Superior temporal gyrus (tissue), 1 donor: ENCODE data around the gene RTN4.
"Not testable (repeated sequence)": the region's sequence is repeated elsewhere in the genome, so short reads cannot be mapped to it uniquely, and the experiment has no call there.

Experiments
- DNase-seq: peaks from one replicate; pipeline ENCODE4 v3.0.0-alpha.2; 2016; ENCODE audit errors: extremely low spot score

Gene RTN4

DNA sequence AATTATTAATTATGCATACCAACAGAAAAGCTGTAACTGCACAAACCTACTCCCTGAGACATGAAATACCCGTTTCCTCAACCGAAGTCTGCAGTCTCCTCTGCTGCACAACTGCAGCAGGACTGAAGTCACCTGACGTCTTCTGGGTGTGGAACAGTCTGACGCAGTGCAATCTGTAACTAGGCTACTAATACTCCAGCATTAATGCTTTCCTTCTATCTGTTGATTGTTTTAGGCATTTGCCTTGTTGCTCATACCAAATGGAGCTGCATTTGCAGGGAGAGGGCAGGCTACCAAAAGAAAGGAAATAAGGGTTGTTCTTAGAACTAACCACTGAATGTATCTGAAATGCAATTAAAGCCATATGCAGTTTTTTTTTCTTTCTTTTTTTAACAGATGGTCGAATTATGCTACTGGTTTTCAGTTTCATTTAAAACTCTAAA lies 40.1 kb downstream of the RTN4 start:
- DNase-seq: peak; percentile 80

DNA sequence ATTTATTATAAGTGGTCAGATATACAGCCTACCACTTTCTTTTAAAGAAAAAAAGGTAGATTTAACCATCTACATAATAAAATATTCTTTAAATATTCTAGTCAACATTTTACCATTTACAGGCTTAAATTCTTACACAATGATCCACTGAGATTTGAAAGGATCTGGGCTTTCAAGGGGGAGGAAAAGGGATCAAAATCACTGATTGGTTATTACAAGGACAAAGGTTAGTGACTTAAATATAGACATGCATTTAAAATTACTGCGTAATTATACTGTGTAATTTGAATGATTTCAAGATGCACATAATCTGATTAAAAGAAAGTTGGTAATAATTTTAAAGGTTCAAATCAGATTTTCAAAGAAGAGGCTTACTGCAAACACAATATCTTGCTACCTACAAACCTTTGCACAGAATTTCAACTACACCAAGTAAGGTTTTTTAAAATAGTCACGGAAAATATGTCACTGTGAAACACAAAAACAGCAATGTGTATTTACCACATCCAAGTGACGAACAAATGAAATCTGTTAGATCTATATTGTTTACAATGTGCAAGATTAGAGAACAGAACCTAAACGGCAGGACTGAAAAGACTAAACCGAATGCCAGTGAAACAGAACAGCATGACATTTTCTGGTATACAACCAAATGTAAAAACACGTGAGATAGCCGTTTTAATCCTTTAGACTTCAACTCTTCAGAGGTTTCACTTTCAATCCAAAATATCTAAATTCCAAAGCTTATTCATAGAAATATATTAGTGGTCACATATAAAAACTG lies 40.8 kb downstream of the RTN4 start:
- DNase-seq: peak; percentile 62

DNA sequence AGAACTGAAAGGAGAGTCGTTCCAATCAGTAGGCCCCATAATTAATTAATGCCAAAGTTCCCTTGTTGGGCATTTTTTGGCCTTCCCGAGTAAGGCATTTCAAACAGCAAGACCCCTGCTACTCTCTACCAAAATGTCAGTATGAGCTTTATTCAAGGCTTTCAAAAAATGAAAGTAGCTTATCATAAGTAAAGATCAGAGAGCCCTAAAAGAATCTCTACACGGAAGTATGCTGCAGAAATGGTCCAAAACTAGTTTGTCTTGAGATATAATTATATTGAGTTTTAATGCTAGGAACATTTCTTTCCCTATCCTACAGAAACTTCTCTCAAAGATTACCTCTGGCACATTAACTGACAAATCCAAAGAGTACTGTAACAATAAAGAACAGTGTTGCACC lies 43.9 kb downstream of the RTN4 start:
- no peak for DNase-seq

DNA sequence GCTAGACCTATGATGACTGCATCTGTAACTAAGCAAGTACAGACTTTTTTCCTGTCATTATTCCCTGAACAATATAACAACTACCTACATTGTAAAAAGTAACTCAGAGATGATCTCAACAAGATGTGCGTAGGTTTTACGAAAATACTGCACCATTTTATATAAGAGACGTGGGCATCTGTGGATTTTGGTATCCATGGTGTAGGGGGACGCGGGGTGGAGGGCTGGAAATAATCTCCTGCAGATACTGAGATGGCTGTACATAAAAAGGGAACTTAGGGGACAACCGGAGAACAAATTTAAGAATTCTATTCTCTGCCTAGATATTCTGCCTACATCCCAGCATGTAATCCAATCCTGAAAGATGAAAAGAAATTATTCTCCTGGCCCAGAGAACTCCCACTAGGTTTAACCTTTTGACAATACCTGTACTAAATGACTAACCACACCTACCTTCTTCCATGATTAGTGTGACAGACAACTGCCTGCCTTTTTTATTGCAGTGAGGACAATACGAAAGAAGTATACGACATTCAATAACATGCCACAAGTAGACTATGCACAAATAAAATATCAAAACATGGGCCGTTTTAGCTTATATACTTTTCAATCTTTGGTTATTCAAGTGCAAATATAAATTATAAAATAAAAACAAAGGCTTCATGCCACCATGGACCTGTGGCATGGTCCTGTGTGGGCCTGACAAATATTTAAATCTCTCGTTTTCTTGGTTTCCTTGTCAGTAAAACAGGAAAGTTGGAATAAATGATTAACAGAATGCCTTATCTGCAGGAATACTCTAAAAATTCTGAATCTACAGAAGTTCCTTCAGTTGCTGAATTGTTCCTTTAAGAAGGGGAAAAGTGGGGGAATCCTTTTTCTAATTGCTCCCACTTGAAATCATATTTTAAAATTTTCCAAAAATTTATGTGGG lies 46.3 kb downstream of the RTN4 start:
- DNase-seq: peak; percentile 57

DNA sequence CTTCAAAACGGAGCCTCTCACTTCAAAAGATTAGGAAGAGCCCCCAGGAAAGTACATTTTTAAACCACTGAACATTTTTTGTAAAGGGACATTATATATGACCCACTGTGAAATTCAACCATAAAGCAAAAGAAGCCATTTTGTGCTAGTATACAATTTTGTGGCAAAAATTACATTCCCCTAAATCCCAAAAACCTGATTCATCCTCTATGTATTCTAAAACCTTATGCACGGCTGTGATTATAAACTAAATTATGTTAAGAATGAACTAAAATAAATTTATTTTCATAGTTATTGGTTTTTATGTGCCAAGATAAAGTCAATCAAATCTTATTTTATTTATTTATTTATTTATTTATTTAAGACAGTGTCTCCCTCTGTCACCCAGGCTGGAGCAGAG lies 48.5 kb downstream of the RTN4 start:
- DNase-seq: peak; percentile 18

DNA sequence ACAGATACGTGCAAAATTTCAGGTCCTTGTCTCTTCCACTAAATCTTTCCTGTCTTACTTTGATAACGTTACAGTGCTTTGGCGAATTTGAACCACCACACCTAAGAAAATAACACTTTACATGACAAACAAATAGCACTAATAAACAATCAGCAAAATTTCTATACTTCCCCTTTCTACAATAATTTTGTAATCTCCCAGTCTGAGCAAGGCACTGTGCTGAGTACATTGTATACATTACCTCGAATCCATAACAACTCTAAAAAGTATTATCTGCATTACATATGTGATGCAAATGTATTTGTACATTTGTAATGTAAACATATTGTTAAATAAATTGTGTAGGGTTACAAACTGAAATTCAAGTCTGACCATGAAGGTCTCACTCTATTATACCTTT lies 49.9 kb downstream of the RTN4 start:
- no peak for DNase-seq

DNA sequence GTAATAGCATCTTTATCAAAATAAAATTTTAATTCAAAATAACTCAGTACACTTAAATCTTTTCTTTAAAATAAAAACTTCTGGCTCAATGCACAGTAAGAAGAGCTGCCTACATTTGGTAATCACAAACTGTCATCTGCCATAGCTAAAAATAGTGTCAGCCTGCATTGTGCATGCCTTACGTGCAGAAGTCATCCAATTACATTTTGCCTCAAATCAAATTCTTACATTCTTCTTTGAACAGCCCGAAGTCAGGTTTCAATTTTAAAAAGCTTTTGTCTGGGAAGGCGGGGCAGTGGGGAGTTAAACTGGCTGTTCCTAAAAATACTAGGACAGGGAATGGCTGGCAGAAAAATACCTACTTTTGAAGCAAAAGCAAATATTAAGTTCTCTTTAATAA lies 51.1 kb downstream of the RTN4 start:
- DNase-seq: no peak

DNA sequence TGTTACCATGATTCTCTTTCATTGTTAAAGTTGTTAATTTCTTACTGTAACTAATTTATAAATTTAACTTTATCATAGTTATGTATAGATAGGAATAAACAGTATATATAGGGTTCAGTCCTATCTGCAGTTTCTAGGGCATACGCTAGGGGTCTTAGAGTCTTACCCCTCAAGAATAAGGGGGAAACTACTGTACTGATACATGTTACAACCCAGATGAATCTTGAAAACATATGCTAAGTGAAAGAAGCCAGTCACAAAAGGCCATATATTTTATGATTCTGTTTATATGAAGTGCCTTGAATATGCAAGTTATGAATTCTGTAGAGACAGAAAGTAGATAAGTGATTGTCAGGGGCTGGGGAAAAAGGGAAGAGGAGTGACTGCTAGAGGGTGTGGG lies 52.4 kb downstream of the RTN4 start:
- no peak for DNase-seq

DNA sequence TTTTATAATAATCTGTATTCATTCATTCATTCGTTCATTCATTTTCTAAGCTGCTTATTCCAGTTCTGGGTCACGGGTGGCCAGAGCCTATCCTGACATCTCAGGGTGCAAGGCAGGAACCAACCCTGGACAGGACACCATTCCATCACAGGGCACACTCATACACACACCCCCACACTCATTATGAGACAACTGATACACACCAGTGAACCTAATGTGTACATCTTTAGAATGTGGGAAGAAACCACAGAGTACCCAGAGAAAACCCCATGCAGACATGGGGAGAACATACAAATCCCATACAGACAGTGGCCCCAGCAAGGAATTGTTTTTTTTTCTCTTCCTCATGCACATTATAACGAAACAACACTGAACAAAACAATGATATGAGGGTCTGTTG lies 54.7 kb downstream of the RTN4 start:
- no peak for DNase-seq

DNA sequence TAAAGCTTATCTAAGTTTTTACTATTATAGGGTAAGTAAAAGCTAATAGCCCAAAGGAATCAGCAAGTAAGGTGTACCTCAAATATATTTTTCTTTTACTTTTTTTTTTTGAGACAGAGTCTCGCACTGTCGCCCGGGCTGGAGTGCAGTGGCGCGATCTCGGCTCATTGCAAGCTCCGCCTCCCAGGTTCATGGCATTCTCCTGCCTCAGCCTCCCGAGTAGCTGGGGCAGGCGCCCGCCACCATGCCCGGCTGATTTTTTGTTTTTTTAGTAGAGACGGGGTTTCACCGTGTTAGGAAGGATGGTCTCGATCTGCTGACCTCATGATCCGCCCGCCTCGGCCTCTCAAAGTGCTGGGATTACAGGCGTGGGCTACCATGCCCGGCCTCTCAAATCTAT lies 59.6 kb downstream of the RTN4 start:
- not testable (repeated sequence) for DNase-seq

DNA sequence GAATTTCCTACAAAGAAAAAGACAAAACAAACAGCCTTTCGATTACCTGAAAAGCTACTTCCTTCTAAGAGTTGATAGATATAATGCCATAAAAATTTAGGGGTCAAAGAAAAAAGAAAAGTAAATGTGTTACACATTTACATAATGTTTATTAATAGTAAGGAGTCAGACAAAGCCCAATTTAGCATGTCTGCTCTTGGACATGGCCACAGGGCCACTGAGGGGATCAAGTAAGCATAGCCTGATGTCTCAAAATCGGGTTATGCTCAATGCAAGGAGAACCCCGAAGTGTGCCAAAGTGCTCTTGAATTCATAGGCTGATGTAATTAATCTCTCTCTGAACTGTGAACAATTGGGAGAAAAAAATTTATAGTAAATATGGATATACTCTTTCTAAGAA lies 61.6 kb downstream of the RTN4 start:
- DNase-seq: no peak

DNA sequence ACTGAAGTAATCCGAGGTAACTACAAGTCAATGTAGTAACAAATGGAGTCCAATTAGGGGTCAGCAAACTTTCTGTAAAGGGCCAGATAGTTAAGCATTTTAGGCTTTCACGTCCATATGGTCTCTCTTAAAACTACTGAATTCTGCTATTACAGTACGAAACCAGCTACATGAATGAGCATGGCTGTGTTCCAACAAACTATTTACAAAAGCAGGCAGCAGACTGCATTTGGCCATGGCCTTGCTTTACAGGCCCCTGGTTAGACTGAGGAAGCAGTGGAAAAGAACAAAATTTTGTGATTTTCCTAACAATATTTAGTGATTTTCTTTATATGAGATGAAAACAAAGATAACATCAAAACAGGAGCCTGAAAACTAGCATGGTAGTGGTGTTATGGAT lies 64.0 kb downstream of the RTN4 start:
- DNase-seq: no peak

DNA sequence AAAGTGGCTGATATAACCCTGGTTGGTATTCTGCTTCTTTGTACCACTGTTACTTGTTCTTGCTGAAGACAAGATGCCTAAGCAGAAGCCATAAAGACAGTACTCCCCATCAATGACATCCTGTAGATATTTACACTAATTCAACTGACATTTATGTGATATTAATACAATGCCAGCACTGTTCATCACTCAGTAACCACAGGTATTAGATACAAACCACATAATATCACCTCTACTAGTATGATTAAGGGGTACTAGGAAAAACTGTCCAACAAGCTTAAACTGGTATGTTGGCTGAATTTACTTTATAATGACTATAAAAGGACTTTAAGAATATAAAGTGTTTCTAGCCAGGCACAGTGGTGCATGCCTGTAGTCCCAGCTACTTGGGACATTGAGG lies 65.8 kb downstream of the RTN4 start:
- DNase-seq: no peak

DNA sequence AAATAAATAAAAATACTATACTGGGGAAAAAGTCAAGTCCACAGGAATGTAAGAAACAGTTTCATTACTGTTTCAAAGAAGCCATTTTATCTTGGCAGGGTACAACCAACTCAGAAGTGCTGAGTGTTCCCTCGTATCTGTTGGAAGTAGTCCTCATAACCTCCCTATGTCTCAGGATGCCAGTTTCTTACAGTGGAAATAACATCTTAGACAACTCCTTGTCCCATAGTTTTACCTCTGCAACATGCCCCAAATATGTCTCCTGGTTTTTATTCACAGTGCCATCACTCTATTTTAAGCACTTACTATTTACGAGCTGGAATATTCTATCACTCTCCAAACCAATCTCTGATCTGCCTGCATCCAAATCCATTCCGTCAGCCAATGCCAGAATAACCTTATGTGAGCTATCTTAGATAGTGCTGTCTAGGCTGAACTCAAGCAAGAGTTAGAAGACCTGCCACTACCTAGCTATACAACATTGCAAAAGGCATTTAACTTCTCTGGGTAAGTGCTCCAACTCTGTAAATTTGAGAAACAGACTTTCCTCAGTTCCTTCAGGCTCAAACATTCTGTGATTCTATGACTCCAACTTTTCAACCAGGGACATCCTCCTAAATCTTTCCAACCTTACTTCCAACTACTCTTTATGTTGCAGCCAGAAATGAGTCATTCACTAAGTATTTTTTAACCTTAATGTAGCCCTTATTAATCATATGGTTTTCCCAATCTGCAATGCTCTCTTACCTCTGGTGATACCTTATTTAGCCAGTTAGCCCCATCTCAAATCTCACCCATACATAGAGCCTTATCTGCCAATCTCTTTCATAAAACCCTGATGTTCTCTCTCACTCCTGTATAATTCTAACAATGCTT lies 66.7 kb downstream of the RTN4 start:
- DNase-seq: no peak

DNA sequence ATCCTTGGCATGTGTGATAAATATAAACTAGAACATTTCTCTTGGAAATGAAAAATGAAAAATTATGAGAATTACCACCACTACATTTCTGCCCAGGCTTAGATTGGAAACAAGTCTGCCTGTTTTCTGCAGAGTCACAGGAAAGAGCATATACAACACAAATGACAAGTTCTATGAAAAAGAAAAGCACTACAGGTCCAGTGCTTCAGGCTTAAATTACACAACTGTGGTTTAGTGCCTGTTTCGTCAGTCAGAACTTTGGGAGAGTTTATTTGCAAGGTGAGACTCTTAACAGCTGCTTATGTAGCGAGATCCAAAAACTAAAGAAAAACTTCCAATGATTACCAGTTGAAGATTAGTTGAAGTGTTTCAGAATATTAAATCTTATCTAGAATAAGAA lies 68.9 kb downstream of the RTN4 start:
- no peak for DNase-seq

DNA sequence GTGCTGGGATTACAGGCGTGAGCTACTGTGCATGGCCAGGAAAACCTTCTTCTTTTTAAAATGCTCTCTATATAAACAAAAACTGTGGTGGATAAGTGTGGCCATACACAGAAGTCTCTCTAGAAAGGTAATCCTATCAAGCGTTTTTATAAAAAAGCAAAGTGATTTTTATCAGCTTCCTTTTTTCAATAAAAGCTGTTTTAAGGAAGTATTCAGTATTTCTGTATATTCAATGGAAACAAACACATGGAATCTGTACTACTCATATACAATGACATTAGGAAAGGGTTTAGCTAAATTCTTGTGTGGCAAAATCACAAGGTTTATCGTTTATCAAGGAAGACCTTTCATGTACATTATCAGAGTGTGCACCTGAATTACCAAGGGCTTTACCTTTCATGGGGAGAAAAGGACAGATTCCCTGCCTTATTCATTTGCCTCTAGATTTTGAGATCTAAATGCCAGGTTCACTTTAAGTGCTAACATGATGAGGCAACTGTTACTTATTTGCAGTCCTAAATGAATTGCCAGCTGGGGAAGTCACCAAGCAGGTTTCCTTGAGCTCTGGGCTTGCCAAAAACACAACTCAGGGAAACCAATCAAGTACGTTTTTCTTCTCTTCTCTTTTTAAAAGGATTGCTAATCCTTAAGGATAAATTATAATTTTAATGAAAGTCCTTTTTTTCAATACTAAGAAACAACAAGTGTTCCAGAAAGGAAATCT lies 70.8 kb downstream of the RTN4 start:
- DNase-seq: peak; percentile 56

DNA sequence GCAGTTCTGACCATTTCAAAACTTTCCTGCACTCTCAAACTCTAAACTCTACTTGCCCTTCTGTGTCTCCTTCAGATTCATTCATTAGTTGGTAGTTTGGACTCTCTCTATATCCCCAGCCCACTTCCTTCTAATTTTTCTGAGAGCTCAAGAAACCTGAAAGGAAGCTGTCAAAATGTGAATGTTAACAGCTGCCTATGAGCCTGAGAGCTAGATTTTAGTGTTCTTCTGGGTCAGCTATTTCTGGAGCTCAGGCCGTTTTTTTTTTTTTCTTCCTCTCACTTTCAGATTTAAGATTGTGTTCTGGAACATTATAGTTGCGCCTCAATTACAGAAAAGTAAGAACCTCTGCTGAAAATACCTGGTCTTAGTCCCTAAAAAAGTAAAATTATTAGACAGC lies 73.1 kb downstream of the RTN4 start:
- DNase-seq: peak; percentile 42

DNA sequence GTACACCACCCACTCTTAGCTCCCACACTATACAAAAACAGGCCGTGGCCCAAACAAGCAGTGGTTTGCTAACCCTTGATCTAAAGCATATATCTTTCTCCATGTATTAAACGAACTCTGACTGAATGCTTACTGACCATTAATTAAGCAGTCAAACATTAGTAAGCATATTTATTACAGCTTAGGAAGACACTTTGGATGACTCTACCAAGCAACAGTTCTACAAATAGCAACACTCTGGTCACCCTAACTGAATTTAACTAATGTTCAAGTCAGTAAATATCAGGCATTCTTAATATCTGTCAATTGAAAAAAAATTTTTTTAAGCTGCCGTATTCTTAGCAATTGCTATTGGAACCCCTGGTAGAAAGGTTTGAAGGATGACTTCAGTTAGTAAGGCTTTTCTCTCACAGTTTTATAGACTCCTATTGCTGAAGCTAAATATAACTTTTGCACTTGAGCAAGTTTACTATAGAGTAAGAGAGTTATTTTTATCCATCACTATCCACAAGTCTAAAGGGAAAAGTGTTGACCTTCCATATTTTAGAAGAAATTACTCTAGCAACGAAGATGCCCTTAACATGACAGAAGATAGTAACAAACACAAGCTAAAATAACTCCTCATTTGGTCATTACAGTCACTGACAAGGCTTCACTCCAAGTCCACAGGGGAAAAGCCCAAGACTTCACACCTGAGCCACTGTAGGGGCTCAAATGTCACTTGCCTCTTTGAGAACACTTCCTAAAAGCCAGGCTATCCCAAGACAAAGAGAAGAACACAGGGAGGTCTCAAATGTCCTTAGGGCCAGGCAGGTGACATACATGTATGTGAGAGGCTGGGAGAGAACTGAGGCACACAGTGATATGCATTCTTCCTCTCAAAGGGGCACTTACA lies 74.4 kb downstream of the RTN4 start:
- peak; percentile 20 for DNase-seq

DNA sequence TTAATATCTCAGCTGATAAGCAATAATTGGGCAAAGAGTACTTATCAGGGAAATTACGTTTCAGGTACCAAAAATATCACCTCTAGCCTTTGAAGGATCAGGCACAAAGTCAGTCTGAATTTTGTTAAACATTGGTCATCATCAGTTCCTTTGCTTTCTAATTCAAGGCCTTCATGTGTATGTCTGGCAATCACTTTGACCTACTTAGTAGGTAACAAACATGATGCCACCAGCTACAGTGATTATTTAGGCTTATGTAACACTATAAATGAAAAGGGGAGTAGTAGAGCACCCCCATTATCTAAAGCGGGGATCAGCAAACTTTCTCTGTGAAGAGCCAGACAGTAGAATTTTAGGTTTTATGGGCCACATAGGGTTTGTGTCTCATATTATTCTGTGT lies 75.1 kb downstream of the RTN4 start:
- no peak for DNase-seq

DNA sequence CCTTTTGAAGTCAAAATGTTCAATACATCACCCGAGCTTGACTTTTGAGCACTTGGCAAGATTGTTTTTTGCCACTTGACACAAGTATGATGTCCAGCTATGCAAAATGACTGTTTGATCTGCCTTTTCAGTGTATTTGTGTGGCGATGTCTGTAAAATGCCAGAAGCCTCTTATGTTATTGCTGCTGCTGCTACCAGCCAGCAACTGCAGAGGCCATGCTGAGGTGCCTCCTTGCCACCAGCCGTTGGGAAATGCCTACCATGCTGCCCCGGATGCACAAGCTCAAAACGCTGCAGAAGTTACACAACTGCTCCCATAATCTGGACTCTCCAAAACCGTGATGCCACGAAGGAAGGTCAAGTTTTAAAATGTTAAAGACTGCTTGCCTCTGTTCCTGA lies 80.3 kb downstream of the RTN4 start:
- DNase-seq: no peak
